ENCODE results near the gene GPATCH1. TPM values are rescaled to one million over a fixed set of nuclear protein-coding genes. Genes with fewer than 3 reads are reported as not detected.

GPATCH1 gene
- total and polyA plus RNA-seq, 2 of the 8 experiments (the other 6 are each of a cell fraction or from before 2014, with no cell fraction given), result 4.3 to 8.2 TPM

DNA sequence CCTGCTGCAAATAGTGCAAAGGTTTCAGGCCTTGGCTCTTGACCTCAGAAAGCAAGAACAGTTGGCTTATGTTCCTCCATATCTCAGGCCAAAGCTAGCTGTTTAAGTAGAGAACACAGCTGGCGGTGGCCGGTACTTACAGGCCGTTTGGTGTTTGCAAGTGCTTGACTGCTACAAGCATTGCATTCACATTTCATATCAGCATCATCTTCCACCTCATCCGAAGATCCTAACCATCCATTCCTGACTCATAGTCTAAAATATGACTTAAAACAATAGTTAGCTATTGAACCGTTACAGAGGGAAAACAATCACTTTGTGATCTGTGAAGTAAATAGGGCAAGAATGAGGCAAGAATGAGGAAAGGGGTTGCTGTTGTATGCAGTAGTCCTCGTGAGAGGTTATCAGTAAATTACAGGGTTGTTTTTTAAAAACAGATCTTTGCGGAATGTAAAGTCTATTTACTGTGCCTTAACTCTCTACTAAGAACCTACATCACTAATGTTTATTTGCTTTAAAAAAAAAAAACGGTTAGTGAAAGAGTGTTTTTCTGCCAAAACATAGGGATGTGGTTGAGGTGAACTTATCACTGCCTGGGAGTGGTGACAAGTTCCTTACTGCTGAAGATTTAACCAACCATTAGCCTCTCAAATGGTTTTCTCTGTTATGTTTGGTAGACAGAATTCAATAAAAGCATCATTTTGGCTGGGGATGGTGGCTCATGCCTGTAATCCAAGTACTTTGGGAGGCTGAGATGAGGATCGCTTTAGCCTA, 29.3 kb downstream of the GPATCH1 start (continued):
- TF ChIP-seq, protein P1, sequence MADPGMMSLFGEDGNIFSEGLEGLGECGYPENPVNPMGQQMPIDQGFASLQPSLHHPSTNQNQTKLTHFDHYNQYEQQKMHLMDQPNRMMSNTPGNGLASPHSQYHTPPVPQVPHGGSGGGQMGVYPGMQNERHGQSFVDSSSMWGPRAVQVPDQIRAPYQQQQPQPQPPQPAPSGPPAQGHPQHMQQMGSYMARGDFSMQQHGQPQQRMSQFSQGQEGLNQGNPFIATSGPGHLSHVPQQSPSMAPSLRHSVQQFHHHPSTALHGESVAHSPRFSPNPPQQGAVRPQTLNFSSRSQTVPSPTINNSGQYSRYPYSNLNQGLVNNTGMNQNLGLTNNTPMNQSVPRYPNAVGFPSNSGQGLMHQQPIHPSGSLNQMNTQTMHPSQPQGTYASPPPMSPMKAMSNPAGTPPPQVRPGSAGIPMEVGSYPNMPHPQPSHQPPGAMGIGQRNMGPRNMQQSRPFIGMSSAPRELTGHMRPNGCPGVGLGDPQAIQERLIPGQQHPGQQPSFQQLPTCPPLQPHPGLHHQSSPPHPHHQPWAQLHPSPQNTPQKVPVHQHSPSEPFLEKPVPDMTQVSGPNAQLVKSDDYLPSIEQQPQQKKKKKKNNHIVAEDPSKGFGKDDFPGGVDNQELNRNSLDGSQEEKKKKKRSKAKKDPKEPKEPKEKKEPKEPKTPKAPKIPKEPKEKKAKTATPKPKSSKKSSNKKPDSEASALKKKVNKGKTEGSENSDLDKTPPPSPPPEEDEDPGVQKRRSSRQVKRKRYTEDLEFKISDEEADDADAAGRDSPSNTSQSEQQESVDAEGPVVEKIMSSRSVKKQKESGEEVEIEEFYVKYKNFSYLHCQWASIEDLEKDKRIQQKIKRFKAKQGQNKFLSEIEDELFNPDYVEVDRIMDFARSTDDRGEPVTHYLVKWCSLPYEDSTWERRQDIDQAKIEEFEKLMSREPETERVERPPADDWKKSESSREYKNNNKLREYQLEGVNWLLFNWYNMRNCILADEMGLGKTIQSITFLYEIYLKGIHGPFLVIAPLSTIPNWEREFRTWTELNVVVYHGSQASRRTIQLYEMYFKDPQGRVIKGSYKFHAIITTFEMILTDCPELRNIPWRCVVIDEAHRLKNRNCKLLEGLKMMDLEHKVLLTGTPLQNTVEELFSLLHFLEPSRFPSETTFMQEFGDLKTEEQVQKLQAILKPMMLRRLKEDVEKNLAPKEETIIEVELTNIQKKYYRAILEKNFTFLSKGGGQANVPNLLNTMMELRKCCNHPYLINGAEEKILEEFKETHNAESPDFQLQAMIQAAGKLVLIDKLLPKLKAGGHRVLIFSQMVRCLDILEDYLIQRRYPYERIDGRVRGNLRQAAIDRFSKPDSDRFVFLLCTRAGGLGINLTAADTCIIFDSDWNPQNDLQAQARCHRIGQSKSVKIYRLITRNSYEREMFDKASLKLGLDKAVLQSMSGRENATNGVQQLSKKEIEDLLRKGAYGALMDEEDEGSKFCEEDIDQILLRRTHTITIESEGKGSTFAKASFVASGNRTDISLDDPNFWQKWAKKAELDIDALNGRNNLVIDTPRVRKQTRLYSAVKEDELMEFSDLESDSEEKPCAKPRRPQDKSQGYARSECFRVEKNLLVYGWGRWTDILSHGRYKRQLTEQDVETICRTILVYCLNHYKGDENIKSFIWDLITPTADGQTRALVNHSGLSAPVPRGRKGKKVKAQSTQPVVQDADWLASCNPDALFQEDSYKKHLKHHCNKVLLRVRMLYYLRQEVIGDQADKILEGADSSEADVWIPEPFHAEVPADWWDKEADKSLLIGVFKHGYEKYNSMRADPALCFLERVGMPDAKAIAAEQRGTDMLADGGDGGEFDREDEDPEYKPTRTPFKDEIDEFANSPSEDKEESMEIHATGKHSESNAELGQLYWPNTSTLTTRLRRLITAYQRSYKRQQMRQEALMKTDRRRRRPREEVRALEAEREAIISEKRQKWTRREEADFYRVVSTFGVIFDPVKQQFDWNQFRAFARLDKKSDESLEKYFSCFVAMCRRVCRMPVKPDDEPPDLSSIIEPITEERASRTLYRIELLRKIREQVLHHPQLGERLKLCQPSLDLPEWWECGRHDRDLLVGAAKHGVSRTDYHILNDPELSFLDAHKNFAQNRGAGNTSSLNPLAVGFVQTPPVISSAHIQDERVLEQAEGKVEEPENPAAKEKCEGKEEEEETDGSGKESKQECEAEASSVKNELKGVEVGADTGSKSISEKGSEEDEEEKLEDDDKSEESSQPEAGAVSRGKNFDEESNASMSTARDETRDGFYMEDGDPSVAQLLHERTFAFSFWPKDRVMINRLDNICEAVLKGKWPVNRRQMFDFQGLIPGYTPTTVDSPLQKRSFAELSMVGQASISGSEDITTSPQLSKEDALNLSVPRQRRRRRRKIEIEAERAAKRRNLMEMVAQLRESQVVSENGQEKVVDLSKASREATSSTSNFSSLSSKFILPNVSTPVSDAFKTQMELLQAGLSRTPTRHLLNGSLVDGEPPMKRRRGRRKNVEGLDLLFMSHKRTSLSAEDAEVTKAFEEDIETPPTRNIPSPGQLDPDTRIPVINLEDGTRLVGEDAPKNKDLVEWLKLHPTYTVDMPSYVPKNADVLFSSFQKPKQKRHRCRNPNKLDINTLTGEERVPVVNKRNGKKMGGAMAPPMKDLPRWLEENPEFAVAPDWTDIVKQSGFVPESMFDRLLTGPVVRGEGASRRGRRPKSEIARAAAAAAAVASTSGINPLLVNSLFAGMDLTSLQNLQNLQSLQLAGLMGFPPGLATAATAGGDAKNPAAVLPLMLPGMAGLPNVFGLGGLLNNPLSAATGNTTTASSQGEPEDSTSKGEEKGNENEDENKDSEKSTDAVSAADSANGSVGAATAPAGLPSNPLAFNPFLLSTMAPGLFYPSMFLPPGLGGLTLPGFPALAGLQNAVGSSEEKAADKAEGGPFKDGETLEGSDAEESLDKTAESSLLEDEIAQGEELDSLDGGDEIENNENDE (IDR thresholded peaks at IDR 0.05; ENCODE audit: insufficient replicate concordance, low read length), result no peak
- no peak for TF ChIP-seq SIN3A (conservative IDR thresholded peaks at IDR 0.05 in 1 of 2, IDR thresholded peaks at IDR 0.05 in 1 of 2; ENCODE audit: low read depth in 1 of 2, low read length in 2 of 2)
- no peak for TF ChIP-seq TBP (IDR thresholded peaks at IDR 0.05; ENCODE audit: low read depth, low read length)
- TF ChIP-seq ZNF274 (IDR thresholded peaks at IDR 0.05; ENCODE audit: borderline replicate concordance, extremely low read depth, low read length), result no peak
- TF ChIP-seq, protein P2, sequence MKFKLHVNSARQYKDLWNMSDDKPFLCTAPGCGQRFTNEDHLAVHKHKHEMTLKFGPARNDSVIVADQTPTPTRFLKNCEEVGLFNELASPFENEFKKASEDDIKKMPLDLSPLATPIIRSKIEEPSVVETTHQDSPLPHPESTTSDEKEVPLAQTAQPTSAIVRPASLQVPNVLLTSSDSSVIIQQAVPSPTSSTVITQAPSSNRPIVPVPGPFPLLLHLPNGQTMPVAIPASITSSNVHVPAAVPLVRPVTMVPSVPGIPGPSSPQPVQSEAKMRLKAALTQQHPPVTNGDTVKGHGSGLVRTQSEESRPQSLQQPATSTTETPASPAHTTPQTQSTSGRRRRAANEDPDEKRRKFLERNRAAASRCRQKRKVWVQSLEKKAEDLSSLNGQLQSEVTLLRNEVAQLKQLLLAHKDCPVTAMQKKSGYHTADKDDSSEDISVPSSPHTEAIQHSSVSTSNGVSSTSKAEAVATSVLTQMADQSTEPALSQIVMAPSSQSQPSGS (IDR thresholded peaks at IDR 0.05; ENCODE audit: low read length), result no peak
- no peak for TF ChIP-seq BACH1 (IDR thresholded peaks at IDR 0.05; ENCODE audit: low read length)
- no peak for TF ChIP-seq SAP30 (IDR thresholded peaks at IDR 0.05; ENCODE audit: insufficient read depth, insufficient replicate concordance, low read length)
- no peak for TF ChIP-seq NANOG (IDR thresholded peaks at IDR 0.05; ENCODE audit: insufficient read depth, low read depth, low read length, poor library complexity, severe bottlenecking)
